AG09309 (cell line): ENCODE measurements around the gene AXIN2.
"Not testable (repeated sequence)": the region's sequence is repeated elsewhere in the genome, so short reads cannot be mapped to it uniquely, and the experiment has no call there.

Experiments used
- DNase-seq: peaks from one replicate; pipeline ENCODE4 v3.0.0-alpha.2; 2010; ENCODE audit warnings: low read depth
- H3K4me3 ChIP-seq: 2 replicates; pipeline ENCODE4 v1.5.1; 2011; ENCODE audit warnings: mild to moderate bottlenecking, low read depth, low read length, moderate library complexity; ENCODE audit not compliant: control insufficient read depth
- CTCF ChIP-seq: IDR thresholded peaks from 2 replicates; pipeline ENCODE4 v1.5.1; 2011; ENCODE audit warnings: mild to moderate bottlenecking, low read depth, low read length, inconsistent platforms; ENCODE audit not compliant: insufficient read depth, control insufficient read depth; ENCODE audit errors: missing control alignments

The AXIN2 gene

DNA sequence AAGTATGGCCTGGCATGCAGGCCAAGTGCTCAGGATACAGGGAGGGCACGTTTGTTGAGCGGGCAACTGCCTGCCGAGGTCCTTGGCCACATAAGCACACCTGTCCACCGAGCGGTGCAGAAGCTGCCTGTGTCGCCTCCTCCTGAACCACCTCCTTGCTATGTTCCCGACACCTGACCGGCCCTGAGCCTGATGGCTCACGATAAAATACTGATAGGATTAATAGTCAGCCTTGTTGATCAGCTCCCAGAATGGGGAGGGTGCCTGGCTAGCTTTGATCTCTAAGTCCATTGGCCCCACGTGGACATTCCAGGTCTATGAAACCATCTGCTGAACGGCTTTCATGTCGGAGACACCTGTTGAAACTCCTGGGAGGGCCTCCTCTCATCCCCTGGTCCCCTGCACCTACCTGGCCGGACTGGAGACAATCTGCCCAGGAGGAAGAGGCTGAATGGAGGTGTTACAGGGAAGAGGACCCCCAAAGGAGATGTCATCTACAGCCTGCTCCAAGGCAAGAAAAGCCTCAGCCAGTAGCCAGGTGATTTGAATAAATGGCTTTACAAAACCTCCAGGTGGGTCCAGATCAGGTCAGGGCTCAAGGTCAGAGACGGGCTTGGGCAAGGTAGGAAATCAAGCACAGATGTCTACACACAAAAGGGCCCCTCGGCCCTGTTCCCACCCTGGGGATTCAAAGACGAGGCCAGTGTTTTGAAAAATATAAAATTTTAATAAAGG lies 33.4 kb downstream of the AXIN2 start:
- no peak for TF ChIP-seq CTCF
- no peak for DNase-seq
- no peak overlapping the region for H3K4me3 ChIP-seq

- H3K4me3 ChIP-seq, result no peak overlapping the region
- TF ChIP-seq CTCF, result no peak
- DNase-seq, result no peak
Observed at GRCh38 chr17:65527381-65527780, 34.1 kb downstream of the AXIN2 start.

GRCh38 chr17:65526854-65527253 lies 34.6 kb downstream of the AXIN2 start:
- DNase-seq, H3K4me3 ChIP-seq: not testable (repeated sequence)

GRCh38 chr17:65523853-65524664 lies 37.4 kb downstream of the AXIN2 start:
- TF ChIP-seq CTCF, result no peak
- DNase-seq, result no peak
- H3K4me3 ChIP-seq, result no peak overlapping the region

- no peak for DNase-seq
- TF ChIP-seq CTCF, result no peak
- H3K4me3 ChIP-seq, result no peak overlapping the region
Observed at GRCh38 chr17:65523411-65523810, 38.0 kb downstream of the AXIN2 start.

DNA sequence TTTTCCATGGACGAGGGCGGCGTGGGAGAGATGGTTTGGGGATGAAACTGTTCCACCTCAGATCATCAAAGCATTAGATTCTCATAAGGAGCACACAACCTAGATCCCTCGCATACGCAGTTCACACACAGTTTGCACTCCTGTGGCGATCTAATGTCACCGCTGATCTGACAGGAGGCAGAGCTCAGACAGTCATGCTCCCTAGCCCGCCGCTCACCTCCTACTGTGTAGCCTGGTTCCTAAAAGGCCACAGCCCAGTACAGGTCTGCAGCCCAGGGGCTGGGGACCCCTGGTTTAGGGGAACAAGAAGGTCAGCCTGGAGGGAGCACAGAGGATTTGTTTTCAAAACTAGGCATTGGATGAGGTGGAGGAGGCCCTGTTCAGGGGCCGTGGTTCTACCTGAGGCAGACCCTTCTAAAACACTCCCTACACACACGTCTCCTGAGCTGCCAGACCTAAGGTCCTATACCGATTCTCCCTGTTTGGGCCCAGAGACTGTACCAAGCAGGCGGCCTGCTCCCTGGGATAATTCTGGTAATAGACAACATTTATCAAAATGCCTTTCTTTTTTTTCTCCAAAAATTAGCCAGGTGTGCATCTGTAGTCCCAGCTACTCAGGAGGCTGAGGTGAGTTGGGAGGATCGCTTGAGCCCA lies 38.6 kb downstream of the AXIN2 start:
- no peak for DNase-seq
- no peak overlapping the region for H3K4me3 ChIP-seq
- no peak for TF ChIP-seq CTCF

GRCh38 chr17:65519462-65519861 lies 42.0 kb downstream of the AXIN2 start:
- no peak for DNase-seq
- no peak for TF ChIP-seq CTCF

More at GRCh38 chr17:65519462-65519861, 42.0 kb downstream of the AXIN2 start:
- H3K4me3 ChIP-seq, result no peak overlapping the region
